ENCODE data around the gene RAB7B. TPM values are rescaled to one million over a fixed set of nuclear protein-coding genes. Genes with fewer than 3 reads are reported as not detected.
A peak's percentile ranks its signal among the peaks of the same experiment; 100 is the strongest.
"Not testable (repeated sequence)": the region's sequence is repeated elsewhere in the genome, so short reads cannot be mapped to it uniquely, and the experiment has no call there.

The RAB7B gene
- total RNA-seq (3.9 and 4.5 TPM in 2 replicates), polyA plus RNA-seq (16.6 and 22.6 TPM in 2 replicates)

GRCh38 chr1:206002871-206003801 is at the start of gene RAB7B:
RAB7B (minus strand) TSS chr1:206003395; CDS start chr1:205994135, 9,260 bp downstream.
- no peaks in the 10 kb centered on the region for H3K79me2 ChIP-seq
- 65% methylated on average over 12 of the region's 12 CpGs for WGBS (ENCODE audit: low lambda C conversion rate, missing lambda C conversion rate)
- no peaks in the 10 kb centered on the region for H3K9me2 ChIP-seq (replicated peaks; ENCODE audit: insufficient read depth)
- peak; percentile 69 for DNase-seq (ENCODE audit: low spot score)
- no peak within 1 kb of the TSS for H2AFZ ChIP-seq
- no peak within 1 kb of the TSS for H3K4me3 ChIP-seq
- H4K20me1 ChIP-seq (ENCODE audit: insufficient read depth, poor library complexity, severe bottlenecking) = no peaks in the 10 kb centered on the region
- TF ChIP-seq EZH2 (IDR thresholded peaks at IDR 0.05; ENCODE audit: borderline replicate concordance) (no peak), EZH2phosphoT487 (IDR thresholded peaks at IDR 0.05; ENCODE audit: low read depth, severe bottlenecking, unreplicated experiment) (no peak), CTCF (IDR thresholded peaks at IDR 0.05; ENCODE audit: poor library complexity) (no peak)
- peaks cover 24% of the 10 kb centered on the region for H3K4me1 ChIP-seq (ENCODE audit: insufficient read depth)
- peak within 1 kb of the TSS; percentile 70 for H3K4me2 ChIP-seq
- no peaks in the 10 kb centered on the region for H3K9me3 ChIP-seq (ENCODE audit: low read depth)
- H3K27ac ChIP-seq = peak within 1 kb of the TSS; percentile 78
- no peaks in the 10 kb centered on the region for H3K27me3 ChIP-seq
- H3K36me3 ChIP-seq (replicated peaks; ENCODE audit: insufficient read depth, low read depth) = no peaks in the 10 kb centered on the region

DNA sequence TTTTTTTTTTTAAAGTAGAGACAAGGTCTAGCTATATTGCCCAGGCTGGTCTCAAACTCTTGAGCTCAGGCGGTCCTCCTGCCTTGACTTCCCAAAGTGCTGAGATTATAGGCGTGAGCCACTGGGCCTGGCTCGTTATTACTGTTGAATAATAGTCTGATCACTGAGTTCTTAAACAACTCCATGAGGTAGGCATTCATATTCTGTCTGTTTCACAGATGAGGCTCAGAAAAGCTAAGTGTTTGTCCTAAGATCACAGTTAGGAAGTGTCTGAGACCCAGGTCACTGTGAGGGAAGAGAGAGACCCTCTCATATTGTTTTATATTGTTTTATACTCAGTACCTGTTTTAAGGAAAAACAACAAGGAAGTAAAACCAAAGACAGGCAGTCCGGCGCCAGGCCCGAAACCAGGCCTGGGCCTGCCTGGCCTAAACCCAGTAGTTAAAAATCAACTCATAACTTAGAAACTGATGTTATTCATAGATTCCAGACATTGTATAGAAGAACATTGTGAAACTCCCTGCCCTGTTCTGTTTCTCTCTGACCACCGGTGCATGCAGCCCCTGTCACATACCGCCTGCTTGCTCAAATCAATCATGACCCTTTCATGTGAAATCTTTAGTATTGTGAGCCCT is 49.2 kb upstream of the RAB7B start:
- WGBS (ENCODE audit: low lambda C conversion rate, missing lambda C conversion rate) = 97% methylated on average over 6 of the region's 8 CpGs
- not testable (repeated sequence) for H3K36me3 ChIP-seq (replicated peaks; ENCODE audit: insufficient read depth, low read depth); DNase-seq (ENCODE audit: low spot score); H3K4me2 ChIP-seq; H3K9me2 ChIP-seq (replicated peaks; ENCODE audit: insufficient read depth); H3K27me3 ChIP-seq; H3K9me3 ChIP-seq (ENCODE audit: low read depth); H4K20me1 ChIP-seq (ENCODE audit: insufficient read depth, poor library complexity, severe bottlenecking); H3K27ac ChIP-seq; H3K4me3 ChIP-seq; H3K79me2 ChIP-seq; H2AFZ ChIP-seq
- peaks cover 23% of the 10 kb centered on the region for H3K4me1 ChIP-seq (ENCODE audit: insufficient read depth)

- H4K20me1 ChIP-seq (ENCODE audit: insufficient read depth, poor library complexity, severe bottlenecking) = no peaks in the 10 kb centered on the region
- no peaks in the 10 kb centered on the region for H3K27me3 ChIP-seq
- no peaks in the 10 kb centered on the region for H3K9me3 ChIP-seq (ENCODE audit: low read depth)
- H2AFZ ChIP-seq = no peak overlapping the region
- H3K9me2 ChIP-seq (replicated peaks; ENCODE audit: insufficient read depth) = no peaks in the 10 kb centered on the region
- H3K79me2 ChIP-seq = no peaks in the 10 kb centered on the region
- no peaks in the 10 kb centered on the region for H3K36me3 ChIP-seq (replicated peaks; ENCODE audit: insufficient read depth, low read depth)
- peaks cover 19% of the 10 kb centered on the region for H3K4me1 ChIP-seq (ENCODE audit: insufficient read depth)
- no peak overlapping the region for H3K27ac ChIP-seq
- no peak overlapping the region for H3K4me2 ChIP-seq
- no peak for DNase-seq (ENCODE audit: low spot score)
- H3K4me3 ChIP-seq = no peak overlapping the region
- WGBS (ENCODE audit: low lambda C conversion rate, missing lambda C conversion rate) = 90% methylated on average over 6 of the region's 6 CpGs
- TF ChIP-seq CTCF (IDR thresholded peaks at IDR 0.05; ENCODE audit: poor library complexity) = no peak
- no peak for TF ChIP-seq EZH2 (IDR thresholded peaks at IDR 0.05; ENCODE audit: borderline replicate concordance)
- no peak for TF ChIP-seq EZH2phosphoT487 (IDR thresholded peaks at IDR 0.05; ENCODE audit: low read depth, severe bottlenecking, unreplicated experiment)
These were observed 47.5 kb upstream of the RAB7B start for GRCh38 chr1:206050655-206051235.
